Keratinocyte (primary cell): Measurements from ENCODE around the gene EDA. TPM values are rescaled to one million over a fixed set of nuclear protein-coding genes. Genes with fewer than 3 reads are reported as not detected.

Experiments used
- DNase-seq: peaks from one replicate; pipeline ENCODE4 v3.0.0-alpha.2; 2011; ENCODE audit warnings: low read depth, missing footprints, low spot score
- FAIRE-seq: peaks from 2 replicates; lab custom pipeline; 2011; peaks lifted over from hg19 to GRCh38; lab: Jason Lieb, UNC
- H2AFZ ChIP-seq: 2 replicates; pipeline ENCODE4 v1.6.0; 2012; ENCODE audit warnings: low read length, control low read depth, inconsistent platforms; ENCODE audit not compliant: control insufficient read depth
- H3K27ac ChIP-seq: 2 replicates; pipeline ENCODE4 v1.5.1; 2011; ENCODE audit warnings: low read length; ENCODE audit not compliant: control insufficient read depth, insufficient read depth
- H3K27me3 ChIP-seq: 3 replicates; pipeline ENCODE4 v1.6.0; 2011; ENCODE audit warnings: low read length; ENCODE audit not compliant: control insufficient read depth, insufficient read depth; ENCODE audit errors: extremely low read depth
- H3K36me3 ChIP-seq, 2 experiments: 2 replicates in 1 of 2; 3 replicates in 1 of 2; pipeline ENCODE4 v1.5.1; 2011; ENCODE audit warnings: low read length in 2 of 2, mild to moderate bottlenecking in 1 of 2; ENCODE audit not compliant: control insufficient read depth in 2 of 2, insufficient read depth in 2 of 2; ENCODE audit errors: extremely low read depth in 1 of 2
- H3K4me1 ChIP-seq: 3 replicates; pipeline ENCODE4 v1.5.1; 2011; ENCODE audit warnings: low read length; ENCODE audit not compliant: control insufficient read depth, insufficient read depth; ENCODE audit errors: extremely low read depth
- H3K4me2 ChIP-seq: 3 replicates; pipeline ENCODE4 v1.6.0; 2011; ENCODE audit warnings: low read depth, low read length; ENCODE audit not compliant: control insufficient read depth, insufficient read depth; ENCODE audit errors: extremely low read depth
- H3K4me3 ChIP-seq, 3 experiments: fragments of 200-600 bp in 1 of 3; sonication (generic) in 1 of 3; 2 replicates in 2 of 3; 3 replicates in 1 of 3; pipeline ENCODE4 v1.5.1; 2011 to 2016; ENCODE audit warnings: low read length in 3 of 3, mild to moderate bottlenecking in 3 of 3, control low read depth in 2 of 3, inconsistent platforms in 1 of 3, low read depth in 1 of 3, mixed read lengths in 1 of 3, mixed run types in 1 of 3, moderate library complexity in 1 of 3; ENCODE audit not compliant: control insufficient read depth in 2 of 3, insufficient read depth in 2 of 3; ENCODE audit errors: extremely low read depth in 1 of 3
- H3K79me2 ChIP-seq: 2 replicates; pipeline ENCODE4 v1.6.0; 2012; ENCODE audit warnings: low read length; ENCODE audit not compliant: control insufficient read depth, insufficient read depth
- H3K9ac ChIP-seq: 3 replicates; pipeline ENCODE4 v1.6.0; 2011; ENCODE audit warnings: low read length; ENCODE audit not compliant: control insufficient read depth, insufficient read depth; ENCODE audit errors: extremely low read depth
- H3K9me1 ChIP-seq: 3 replicates; pipeline ENCODE4 v1.6.0; 2011; ENCODE audit warnings: low read length; ENCODE audit not compliant: control insufficient read depth, insufficient read depth; ENCODE audit errors: extremely low read depth
- H3K9me3 ChIP-seq: 2 replicates; pipeline ENCODE4 v1.5.1; 2012; ENCODE audit warnings: low read depth, low read length; ENCODE audit not compliant: control insufficient read depth
- H4K20me1 ChIP-seq: 3 replicates; pipeline ENCODE4 v1.6.0; 2011; ENCODE audit warnings: low read length; ENCODE audit not compliant: control insufficient read depth, insufficient read depth; ENCODE audit errors: extremely low read depth
- CTCF ChIP-seq, 3 experiments: IDR thresholded peaks in 1 of 3; conservative IDR thresholded peaks in 1 of 3; optimal IDR thresholded peaks in 1 of 3; 2 replicates in 2 of 3; 3 replicates in 1 of 3; pipeline versions ENCODE3 to v1.5.1; 2011; ENCODE audit warnings: low read length in 3 of 3, mild to moderate bottlenecking in 3 of 3, moderate library complexity in 2 of 3, control low read depth in 1 of 3, inconsistent platforms in 1 of 3; ENCODE audit not compliant: insufficient read depth in 2 of 3; ENCODE audit errors: extremely low read depth in 1 of 3
- EZH2 ChIP-seq: IDR thresholded peaks from one replicate; pipeline ENCODE4 v1.6.1; 2012; ENCODE audit warnings: inconsistent platforms, mild to moderate bottlenecking, low read length, moderate library complexity
- dilution Hi-C: fragments of 300-500 bp; cut with MboI; formaldehyde crosslinking; loops from one replicate; pipeline ENCODE4 v1.7.0; 2020; ENCODE audit warnings: low sequenced_read_pairs; ENCODE audit not compliant: extremely low pct_ligation_motif_present
- polyA plus RNA-seq, 5 experiments: library from polyadenylated mRNA; depleted of rRNA in 3 of 5; stranded (reverse) in 3 of 5; stranded (forward) in 1 of 5; unstranded in 1 of 5; fragments of >200 nt; gene quantifications; 1 replicate in 1 of 5; 2 replicates in 3 of 5; 3 replicates in 1 of 5; pipeline versions ENCODE4 v1.2.1 to v1.2.3, GENCODE V29; 2011 to 2012; ENCODE audit warnings: missing spikeins in 2 of 5, low read depth in 1 of 5, low replicate concordance in 1 of 5

EDA gene
- polyA plus RNA-seq, 1 donor (not counting 4 experiments of a cell fraction or from before 2014, with no cell fraction given), result 0.75 TPM

- TF ChIP-seq EZH2 (no peak), CTCF (optimal IDR thresholded peaks at IDR 0.05 in 1 of 3, IDR thresholded peaks at IDR 0.05 in 1 of 3, conservative IDR thresholded peaks at IDR 0.05 in 1 of 3; ENCODE audit: extremely low read depth in 1 of 3, insufficient read depth in 2 of 3, low read length in 3 of 3) (no peak)
- H3K27ac ChIP-seq, result no peak overlapping the region
- no peaks in the 10 kb centered on the region for H3K9me3 ChIP-seq
- no peak overlapping the region for H3K4me3 ChIP-seq
- no peak overlapping the region for H3K4me2 ChIP-seq
- H4K20me1 ChIP-seq, result no peaks in the 10 kb centered on the region
- H3K79me2 ChIP-seq, result no peaks in the 10 kb centered on the region
- no peaks in the 10 kb centered on the region for H3K36me3 ChIP-seq
- H3K27me3 ChIP-seq, result no peaks in the 10 kb centered on the region
- H2AFZ ChIP-seq, result no peak overlapping the region
- no peak overlapping the region for H3K9ac ChIP-seq
- no peaks in the 10 kb centered on the region for H3K9me1 ChIP-seq
- FAIRE-seq (no peak), DNase-seq (no peak)
- dilution Hi-C loops, result no loop called here
- H3K4me1 ChIP-seq, result no peaks in the 10 kb centered on the region
Measured at GRCh38 chrX:69748055-69748454, 132.1 kb downstream of the EDA start.

GRCh38 chrX:69759921-69760625, 144.2 kb downstream of the EDA start:
- no peak overlapping the region for H3K9ac ChIP-seq
- no peak for DNase-seq
- H3K9me1 ChIP-seq, result no peaks in the 10 kb centered on the region
- no peak overlapping the region for H3K4me2 ChIP-seq
- no peak overlapping the region for H2AFZ ChIP-seq
- H3K4me1 ChIP-seq, result no peaks in the 10 kb centered on the region
- no peak overlapping the region for H3K4me3 ChIP-seq
- no peaks in the 10 kb centered on the region for H3K27me3 ChIP-seq
- H3K79me2 ChIP-seq, result no peaks in the 10 kb centered on the region
- no peak for TF ChIP-seq CTCF (optimal IDR thresholded peaks at IDR 0.05 in 1 of 3, IDR thresholded peaks at IDR 0.05 in 1 of 3, conservative IDR thresholded peaks at IDR 0.05 in 1 of 3; ENCODE audit: extremely low read depth in 1 of 3, insufficient read depth in 2 of 3, low read length in 3 of 3)
- TF ChIP-seq EZH2, result no peak
- no peaks in the 10 kb centered on the region for H4K20me1 ChIP-seq
- dilution Hi-C loops, result no loop called here
- H3K9me3 ChIP-seq, result no peaks in the 10 kb centered on the region
- H3K27ac ChIP-seq, result no peak overlapping the region
- no peak for FAIRE-seq
- H3K36me3 ChIP-seq, result no peaks in the 10 kb centered on the region
